ENCODE results near the gene WAPL. TPM values are rescaled to one million over a fixed set of nuclear protein-coding genes. Genes with fewer than 3 reads are reported as not detected.
"Not testable (repeated sequence)": the region's sequence is repeated elsewhere in the genome, so short reads cannot be mapped to it uniquely, and the experiment has no call there.

WAPL gene
- polyA plus RNA-seq, 2 of the 4 experiments (the other 2 are of a cell fraction), result 15.4 to 25.6 TPM

DNA sequence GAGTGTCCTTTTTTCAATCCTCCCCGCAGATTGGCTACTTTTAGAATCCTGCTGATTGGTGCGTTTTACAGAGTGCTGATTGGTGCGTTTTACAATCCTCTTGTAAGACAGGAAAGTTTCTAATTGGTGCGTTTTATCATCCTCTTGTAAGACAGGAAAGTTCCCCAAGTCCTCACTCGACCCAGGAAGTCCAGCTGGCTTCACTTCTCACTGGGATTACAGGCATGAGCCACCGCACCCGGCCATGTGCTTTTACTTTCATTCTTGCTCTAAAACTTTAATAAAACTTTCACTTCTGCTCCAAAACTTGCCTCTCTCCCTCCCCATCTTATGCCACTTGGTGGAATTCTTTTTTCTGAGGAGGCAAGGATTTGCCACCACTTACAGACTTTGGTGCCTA lies 17.0 kb upstream of the WAPL start:
- no peak overlapping the region for H3K4me3 ChIP-seq
- DNase-seq (ENCODE audit: low read depth in 1 of 2, low spot score in 1 of 2) (no peak), ATAC-seq (no peak), FAIRE-seq (no peak)
- H3K4me2 ChIP-seq, result no peak overlapping the region
- H3K4me1 ChIP-seq, result peaks cover 9% of the 10 kb centered on the region
- no peaks in the 10 kb centered on the region for H3K9me3 ChIP-seq
- WGBS (ENCODE audit: missing lambda C conversion rate), result 83% methylated on average over 7 of the region's 7 CpGs
- H3K27ac ChIP-seq, result no peak overlapping the region
- ChIA-PET CTCF (interaction anchor here (0.9 kb wide), 1 partner anchor 138 kb away, joined by 3 read pairs; no protein-coding TSS in a partner anchor), POLR2A (no interaction called here)
- TF ChIP-seq MAFK (IDR thresholded peaks at IDR 0.05; ENCODE audit: partially characterized antibody) (peak; percentile 63), EP300 (IDR thresholded peaks at IDR 0.05) (no peak), CHD2 (IDR thresholded peaks at IDR 0.05; ENCODE audit: low read length, partially characterized antibody) (no peak)
- TF ChIP-seq, protein P1, sequence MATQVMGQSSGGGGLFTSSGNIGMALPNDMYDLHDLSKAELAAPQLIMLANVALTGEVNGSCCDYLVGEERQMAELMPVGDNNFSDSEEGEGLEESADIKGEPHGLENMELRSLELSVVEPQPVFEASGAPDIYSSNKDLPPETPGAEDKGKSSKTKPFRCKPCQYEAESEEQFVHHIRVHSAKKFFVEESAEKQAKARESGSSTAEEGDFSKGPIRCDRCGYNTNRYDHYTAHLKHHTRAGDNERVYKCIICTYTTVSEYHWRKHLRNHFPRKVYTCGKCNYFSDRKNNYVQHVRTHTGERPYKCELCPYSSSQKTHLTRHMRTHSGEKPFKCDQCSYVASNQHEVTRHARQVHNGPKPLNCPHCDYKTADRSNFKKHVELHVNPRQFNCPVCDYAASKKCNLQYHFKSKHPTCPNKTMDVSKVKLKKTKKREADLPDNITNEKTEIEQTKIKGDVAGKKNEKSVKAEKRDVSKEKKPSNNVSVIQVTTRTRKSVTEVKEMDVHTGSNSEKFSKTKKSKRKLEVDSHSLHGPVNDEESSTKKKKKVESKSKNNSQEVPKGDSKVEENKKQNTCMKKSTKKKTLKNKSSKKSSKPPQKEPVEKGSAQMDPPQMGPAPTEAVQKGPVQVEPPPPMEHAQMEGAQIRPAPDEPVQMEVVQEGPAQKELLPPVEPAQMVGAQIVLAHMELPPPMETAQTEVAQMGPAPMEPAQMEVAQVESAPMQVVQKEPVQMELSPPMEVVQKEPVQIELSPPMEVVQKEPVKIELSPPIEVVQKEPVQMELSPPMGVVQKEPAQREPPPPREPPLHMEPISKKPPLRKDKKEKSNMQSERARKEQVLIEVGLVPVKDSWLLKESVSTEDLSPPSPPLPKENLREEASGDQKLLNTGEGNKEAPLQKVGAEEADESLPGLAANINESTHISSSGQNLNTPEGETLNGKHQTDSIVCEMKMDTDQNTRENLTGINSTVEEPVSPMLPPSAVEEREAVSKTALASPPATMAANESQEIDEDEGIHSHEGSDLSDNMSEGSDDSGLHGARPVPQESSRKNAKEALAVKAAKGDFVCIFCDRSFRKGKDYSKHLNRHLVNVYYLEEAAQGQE (IDR thresholded peaks at IDR 0.05), result no peak

DNA sequence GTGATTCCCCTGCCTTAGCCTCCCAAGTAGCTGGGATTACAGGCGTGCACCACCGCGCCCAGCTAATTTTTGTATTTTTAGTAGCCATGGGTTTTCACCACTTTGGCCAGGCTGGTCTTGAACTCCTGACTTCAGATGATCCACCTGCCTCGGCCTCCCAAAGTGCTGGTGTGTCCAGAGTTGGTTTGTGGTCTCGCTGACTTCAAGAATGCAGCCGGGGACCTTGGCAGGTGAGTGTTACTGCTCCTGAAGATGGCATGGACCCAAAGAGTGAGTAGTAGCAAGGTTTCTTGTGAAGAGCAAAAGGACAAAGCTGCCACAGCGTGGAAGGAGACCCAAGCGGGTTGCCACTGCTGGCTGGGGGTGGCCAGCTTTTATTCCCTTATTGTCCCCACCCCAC lies 16.4 kb upstream of the WAPL start:
- ATAC-seq, H3K9me3 ChIP-seq: not testable (repeated sequence)
- CTCF ChIA-PET, result interaction anchor here (0.6 to 1.1 kb wide), 3 partner anchors 16 to 138 kb away, joined by 3 read pairs; partner anchors contain the start of gene WAPL

DNA sequence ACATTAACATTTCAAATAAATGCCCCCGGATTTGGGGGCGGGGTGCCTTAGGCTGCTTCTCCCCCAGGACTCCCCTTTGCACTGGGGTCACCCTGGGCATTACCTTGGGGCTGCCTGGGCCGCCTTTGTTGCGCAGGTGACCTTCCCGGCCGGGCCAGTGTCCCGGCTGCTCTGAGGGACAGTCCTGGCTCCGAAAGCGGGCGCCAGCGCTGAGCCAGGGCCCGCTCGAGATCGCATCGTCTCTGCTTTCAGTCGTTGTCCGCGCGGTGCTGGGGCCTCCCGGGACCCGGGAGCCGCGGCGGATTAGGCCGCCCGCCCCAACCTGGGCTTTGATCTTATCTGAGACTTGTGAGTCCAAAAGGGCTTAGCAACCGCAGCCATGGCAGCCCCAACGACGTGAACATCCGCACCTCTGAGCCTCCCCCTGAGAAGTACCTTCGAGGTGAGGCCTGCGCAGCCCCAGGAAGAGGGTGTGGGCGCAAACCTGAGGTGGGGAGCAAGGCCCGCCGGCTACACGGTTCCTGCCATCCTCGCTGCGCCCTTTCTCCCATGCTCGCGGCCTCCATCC lies 14.8 kb upstream of the WAPL start:
- 96% methylated on average over 21 of the region's 40 CpGs for WGBS (ENCODE audit: missing lambda C conversion rate)
- H3K4me2 ChIP-seq, result peak overlapping the region; percentile 86
- no peaks in the 10 kb centered on the region for H3K9me3 ChIP-seq
- TF ChIP-seq EP300 (IDR thresholded peaks at IDR 0.05) (no peak), RCOR1 (IDR thresholded peaks at IDR 0.05; ENCODE audit: low read depth, low read length) (no peak), FOXS1 (CRISPR knock-in tag; IDR thresholded peaks at IDR 0.05) (no peak)
- no peak for FAIRE-seq
- no peak for DNase-seq (ENCODE audit: low read depth in 1 of 2, low spot score in 1 of 2)
- no peak overlapping the region; the same call in 2 of the 3 replicates for H3K4me3 ChIP-seq
- ChIA-PET CTCF (interaction anchor here (1.4 to 2.9 kb wide), 3 partner anchors 12 to 35 kb away, joined by 4 to 10 read pairs (median 5); partner anchors contain the start of gene WAPL), POLR2A (interaction anchor here (0.7 to 2.8 kb wide), 4 partner anchors 28 to 1149 kb away, joined by 3 to 20 read pairs (median 4); no protein-coding TSS in a partner anchor)
- H3K4me1 ChIP-seq, result peaks cover 9% of the 10 kb centered on the region
- ATAC-seq, result no peak
- H3K27ac ChIP-seq, result peak overlapping the region; percentile 81 to 91; a peak in 5 of 6 replicates

More for the DNA sequence above, 16.4 kb upstream of the WAPL start:
- DNase-seq (ENCODE audit: low read depth in 1 of 2, low spot score in 1 of 2); H3K4me2 ChIP-seq; H3K4me1 ChIP-seq; H3K27ac ChIP-seq; POLR2A ChIA-PET; H3K4me3 ChIP-seq; FAIRE-seq: not testable (repeated sequence)
- 92% methylated on average over 8 of the region's 8 CpGs for WGBS (ENCODE audit: missing lambda C conversion rate)

DNA sequence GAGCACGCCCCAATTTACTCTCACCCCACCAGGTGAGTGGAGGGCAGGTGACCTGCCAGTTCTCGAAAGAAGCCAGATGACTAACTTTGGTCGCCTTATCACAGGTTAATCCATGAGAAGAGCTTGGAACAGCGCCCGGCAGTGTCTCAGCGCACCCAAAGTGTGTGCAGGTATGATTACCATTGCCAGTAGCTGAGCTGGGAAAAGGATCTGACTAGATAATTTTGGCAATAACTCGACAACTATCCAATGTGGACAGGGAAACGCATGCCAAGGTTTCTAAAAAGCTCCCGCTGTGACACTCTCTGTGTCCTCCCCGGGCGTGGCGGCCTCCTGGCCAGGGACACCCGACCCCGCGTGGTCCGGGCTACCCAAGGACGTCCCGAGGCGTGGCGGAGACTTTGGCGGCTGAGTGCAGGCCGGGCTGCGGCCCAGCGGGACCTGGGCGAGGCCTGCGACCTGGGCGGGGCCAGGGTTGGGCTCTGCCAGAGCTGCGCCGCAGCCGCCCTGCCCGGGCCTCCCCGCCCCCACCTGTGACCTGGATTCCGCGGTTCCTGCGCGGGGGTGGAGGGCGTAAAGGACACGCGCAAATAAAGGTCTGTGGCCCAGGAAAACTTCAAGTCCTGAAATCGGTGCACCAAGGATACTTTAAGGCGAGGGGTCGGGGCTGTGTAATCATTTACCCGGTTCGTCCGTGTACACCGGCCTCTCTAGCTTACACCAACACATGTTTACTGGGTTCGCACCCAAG lies 13.7 kb upstream of the WAPL start:
- no peaks in the 10 kb centered on the region for H3K9me3 ChIP-seq
- peak; percentile 77 to 95 for DNase-seq (ENCODE audit: low read depth in 1 of 2, low spot score in 1 of 2)
- WGBS (ENCODE audit: missing lambda C conversion rate), result 17% methylated on average over 26 of the region's 47 CpGs
- H3K27ac ChIP-seq, result peak overlapping the region; percentile 81 to 91
- FAIRE-seq, result no peak
- peak overlapping the region; percentile 48 for H3K4me3 ChIP-seq
- peaks cover 9% of the 10 kb centered on the region for H3K4me1 ChIP-seq
- POLR2A ChIA-PET, result interaction anchor here (0.7 to 2.8 kb wide), 7 partner anchors 10 to 135 kb away, joined by 3 to 20 read pairs (median 5); partner anchors contain the start of gene WAPL
- peak overlapping the region; percentile 86 for H3K4me2 ChIP-seq
- CTCF ChIA-PET, result interaction anchor here (0.9 to 2.9 kb wide), 8 partner anchors 9 to 135 kb away, joined by 3 to 12 read pairs (median 4); partner anchors contain the start of gene WAPL
- TF ChIP-seq, protein P2, sequence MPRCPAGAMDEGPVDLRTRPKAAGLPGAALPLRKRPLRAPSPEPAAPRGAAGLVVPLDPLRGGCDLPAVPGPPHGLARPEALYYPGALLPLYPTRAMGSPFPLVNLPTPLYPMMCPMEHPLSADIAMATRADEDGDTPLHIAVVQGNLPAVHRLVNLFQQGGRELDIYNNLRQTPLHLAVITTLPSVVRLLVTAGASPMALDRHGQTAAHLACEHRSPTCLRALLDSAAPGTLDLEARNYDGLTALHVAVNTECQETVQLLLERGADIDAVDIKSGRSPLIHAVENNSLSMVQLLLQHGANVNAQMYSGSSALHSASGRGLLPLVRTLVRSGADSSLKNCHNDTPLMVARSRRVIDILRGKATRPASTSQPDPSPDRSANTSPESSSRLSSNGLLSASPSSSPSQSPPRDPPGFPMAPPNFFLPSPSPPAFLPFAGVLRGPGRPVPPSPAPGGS (IDR thresholded peaks at IDR 0.05), result no peak
- TF ChIP-seq MYC (IDR thresholded peaks at IDR 0.05; ENCODE audit: borderline replicate concordance, low read length), result 0 out of 2 replicates have a peak, but pooled peaks have one; percentile 36
- TF ChIP-seq, protein P3, sequence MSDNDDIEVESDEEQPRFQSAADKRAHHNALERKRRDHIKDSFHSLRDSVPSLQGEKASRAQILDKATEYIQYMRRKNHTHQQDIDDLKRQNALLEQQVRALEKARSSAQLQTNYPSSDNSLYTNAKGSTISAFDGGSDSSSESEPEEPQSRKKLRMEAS (IDR thresholded peaks at IDR 0.05), result peak; percentile 75
- TF ChIP-seq PHF8 (IDR thresholded peaks at IDR 0.05; ENCODE audit: borderline replicate concordance, low read depth), result peak; percentile 52; the same call in 1 of the 2 replicates
- no peak for TF ChIP-seq EHMT2 (IDR thresholded peaks at IDR 0.05; ENCODE audit: low read depth)
- TF ChIP-seq CEBPB (IDR thresholded peaks at IDR 0.05), result no peak
- TF ChIP-seq, protein P4, sequence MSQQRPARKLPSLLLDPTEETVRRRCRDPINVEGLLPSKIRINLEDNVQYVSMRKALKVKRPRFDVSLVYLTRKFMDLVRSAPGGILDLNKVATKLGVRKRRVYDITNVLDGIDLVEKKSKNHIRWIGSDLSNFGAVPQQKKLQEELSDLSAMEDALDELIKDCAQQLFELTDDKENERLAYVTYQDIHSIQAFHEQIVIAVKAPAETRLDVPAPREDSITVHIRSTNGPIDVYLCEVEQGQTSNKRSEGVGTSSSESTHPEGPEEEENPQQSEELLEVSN (IDR thresholded peaks at IDR 0.05; ENCODE audit: borderline replicate concordance, low read depth), result peak; percentile 63
- peak; percentile 54 to 68; a peak in 4 of 5 replicates for TF ChIP-seq JUN (IDR thresholded peaks at IDR 0.05)
- TF ChIP-seq CHD2 (IDR thresholded peaks at IDR 0.05; ENCODE audit: low read length, partially characterized antibody), result peak; percentile 33
- 0 out of 5 replicates have a peak, but pooled peaks of 1 of the 2 experiments have one; percentile 24 for TF ChIP-seq RAD21 (conservative IDR thresholded peaks at IDR 0.05 in 1 of 2, IDR thresholded peaks at IDR 0.05 in 1 of 2)
- TF ChIP-seq ESRRA (IDR thresholded peaks at IDR 0.05; ENCODE audit: borderline replicate concordance, low read length), result no peak
- TF ChIP-seq POLR2A (IDR thresholded peaks at IDR 0.05; ENCODE audit: low read length), result peak; percentile 66
- TF ChIP-seq, protein P5, sequence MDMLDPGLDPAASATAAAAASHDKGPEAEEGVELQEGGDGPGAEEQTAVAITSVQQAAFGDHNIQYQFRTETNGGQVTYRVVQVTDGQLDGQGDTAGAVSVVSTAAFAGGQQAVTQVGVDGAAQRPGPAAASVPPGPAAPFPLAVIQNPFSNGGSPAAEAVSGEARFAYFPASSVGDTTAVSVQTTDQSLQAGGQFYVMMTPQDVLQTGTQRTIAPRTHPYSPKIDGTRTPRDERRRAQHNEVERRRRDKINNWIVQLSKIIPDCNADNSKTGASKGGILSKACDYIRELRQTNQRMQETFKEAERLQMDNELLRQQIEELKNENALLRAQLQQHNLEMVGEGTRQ (IDR thresholded peaks at IDR 0.05), result no peak
- peak; percentile 99 for ATAC-seq

Measured in A549 (cell line).